Measurements from ENCODE around the gene WSB2.

Gene WSB2

GRCh38 chr12:117994551-117995438, 66.2 kb downstream of the WSB2 start:
- DNase-seq (ENCODE audit: low read depth) = no peak

GRCh38 chr12:117986705-117987469, 74.1 kb downstream of the WSB2 start:
- DNase-seq (ENCODE audit: low read depth) = peak; percentile 51

- no peak for DNase-seq (ENCODE audit: low read depth)
These were observed 75.8 kb downstream of the WSB2 start for GRCh38 chr12:117985182-117985581.
